Measurements from ENCODE around the gene ZC3H10. TPM values are rescaled to one million over a fixed set of nuclear protein-coding genes. Genes with fewer than 3 reads are reported as not detected.
A peak's percentile ranks its signal among the peaks of the same experiment; 100 is the strongest.

Gene ZC3H10
- total and polyA plus RNA-seq, 2 of the 13 experiments (the other 11 are each of a cell fraction or from before 2014, with no cell fraction given): 0.70 to 2.3 TPM

- TF ChIP-seq ZNF749 (CRISPR knock-in tag; IDR thresholded peaks at IDR 0.05; ENCODE audit: borderline replicate concordance) (0 out of 2 replicates have a peak, but pooled peaks have one; percentile 61), EP300 (IDR thresholded peaks at IDR 0.05; ENCODE audit: low read depth in 2 of 2, low read length in 2 of 2) (0 out of 4 replicates have a peak, but pooled peaks of 1 of the 2 experiments have one; percentile 22), EP300 (CRISPR knock-in tag; IDR thresholded peaks at IDR 0.05; ENCODE audit: borderline replicate concordance) (no peak; the same call in 1 of the 2 replicates), KDM2A (CRISPR knock-in tag; IDR thresholded peaks at IDR 0.05; ENCODE audit: borderline replicate concordance, low read depth) (peak; percentile 89), ZNF276 (CRISPR knock-in tag; IDR thresholded peaks at IDR 0.05; ENCODE audit: low read depth) (peak; percentile 53; the same call in 1 of the 2 replicates), CHD4 (IDR thresholded peaks at IDR 0.05; ENCODE audit: borderline replicate concordance, low read length) (no peak), ZNF205 (CRISPR knock-in tag; IDR thresholded peaks at IDR 0.05) (peak; percentile 62; the same call in 1 of the 2 replicates), FOSL2 (CRISPR knock-in tag; IDR thresholded peaks at IDR 0.05) (peak; percentile 1; the same call in 1 of the 2 replicates), ZNF274 (CRISPR knock-in tag; IDR thresholded peaks at IDR 0.05) (peak; percentile 66; the same call in 1 of the 2 replicates), SKI (IDR thresholded peaks at IDR 0.05; ENCODE audit: partially characterized antibody) (peak; percentile 33), HNF4G (IDR thresholded peaks at IDR 0.05; ENCODE audit: borderline replicate concordance, low read depth, low read length) (no peak), HNF4G (CRISPR knock-in tag; IDR thresholded peaks at IDR 0.05; ENCODE audit: borderline replicate concordance, low read depth) (peak; percentile 34; the same call in 1 of the 2 replicates), ZNF776 (CRISPR knock-in tag; IDR thresholded peaks at IDR 0.05) (peak; percentile 1; the same call in 1 of the 2 replicates), NKX3-1 (CRISPR knock-in tag; IDR thresholded peaks at IDR 0.05) (0 out of 2 replicates have a peak, but pooled peaks have one; percentile 35), PHF20 (CRISPR knock-in tag; IDR thresholded peaks at IDR 0.05) (no peak), ZFP41 (CRISPR knock-in tag; IDR thresholded peaks at IDR 0.05; ENCODE audit: borderline replicate concordance) (peak; percentile 46; the same call in 1 of the 2 replicates), MIXL1 (CRISPR knock-in tag; IDR thresholded peaks at IDR 0.05) (0 out of 2 replicates have a peak, but pooled peaks have one; percentile 8), EEA1 (CRISPR knock-in tag; IDR thresholded peaks at IDR 0.05; ENCODE audit: borderline replicate concordance) (peak; percentile 76; the same call in 1 of the 2 replicates), SIX4 (CRISPR knock-in tag; IDR thresholded peaks at IDR 0.05) (no peak), ZNF839 (CRISPR knock-in tag; IDR thresholded peaks at IDR 0.05; ENCODE audit: borderline replicate concordance) (0 out of 2 replicates have a peak, but pooled peaks have one; percentile 29), HDAC1 (CRISPR knock-in tag; IDR thresholded peaks at IDR 0.05) (peak; percentile 77; the same call in 1 of the 2 replicates), HNRNPK (IDR thresholded peaks at IDR 0.05; ENCODE audit: low read depth, low read length, poor library complexity, severe bottlenecking) (peak; percentile 49), RARA (CRISPR knock-in tag; IDR thresholded peaks at IDR 0.05) (0 out of 2 replicates have a peak, but pooled peaks have one; percentile 11), MEF2D (CRISPR knock-in tag; IDR thresholded peaks at IDR 0.05) (peak; percentile 48; the same call in 1 of the 2 replicates), NRL (CRISPR knock-in tag; IDR thresholded peaks at IDR 0.05; ENCODE audit: borderline replicate concordance) (0 out of 2 replicates have a peak, but pooled peaks have one; percentile 39), ZNF572 (CRISPR knock-in tag; IDR thresholded peaks at IDR 0.05) (0 out of 2 replicates have a peak, but pooled peaks have one; percentile 72), PITX1 (CRISPR knock-in tag; IDR thresholded peaks at IDR 0.05) (0 out of 2 replicates have a peak, but pooled peaks have one; percentile 24), RBAK (CRISPR knock-in tag; IDR thresholded peaks at IDR 0.05) (0 out of 2 replicates have a peak, but pooled peaks have one; percentile 27)
Measured at GRCh38 chr12:56078931-56079722, 38.9 kb upstream of the ZC3H10 start (continued).

Data from HepG2 (cell line).